Esophagus muscularis mucosa (tissue), 4 donors: ENCODE data around the gene ZNF207. TPM values are rescaled to one million over a fixed set of nuclear protein-coding genes. Genes with fewer than 3 reads are reported as not detected.
A peak's percentile ranks its signal among the peaks of the same experiment; 100 is the strongest.

Experiments
- DNase-seq: peaks from one replicate; pipeline ENCODE4 v3.0.0-alpha.2; 2017; ENCODE audit errors: extremely low spot score
- H3K27ac ChIP-seq, 4 donors: fragments of 200-600 bp; sonication (generic); replicated peaks in 1 of 4; 1 replicate in 3 of 4; 2 replicates in 1 of 4; pipeline ENCODE4 v1.5.1; 2016 to 2019; ENCODE audit warnings: mild to moderate bottlenecking in 1 of 4
- H3K27me3 ChIP-seq, 4 donors: fragments of 200-600 bp; sonication (generic); one replicate each; pipeline versions ENCODE4 v1.5.1 to v1.6.0; 2016 to 2019
- H3K36me3 ChIP-seq, 4 donors: fragments of 200-600 bp; sonication (generic); one replicate each; pipeline ENCODE4 v1.5.1; 2016 to 2019
- H3K4me1 ChIP-seq, 4 donors: fragments of 200-600 bp; sonication (generic); one replicate each; pipeline ENCODE4 v1.5.1; 2016 to 2019
- H3K4me3 ChIP-seq, 4 donors: fragments of 200-600 bp; sonication (generic); 1 replicate in 2 of 4; 2 replicates in 2 of 4; pipeline ENCODE4 v1.5.1; 2016 to 2019; ENCODE audit warnings: mild to moderate bottlenecking in 4 of 4, moderate library complexity in 1 of 4
- H3K9me3 ChIP-seq, 4 donors: fragments of 200-600 bp; sonication (generic); 1 replicate in 3 of 4; 2 replicates in 1 of 4; pipeline ENCODE4 v1.5.1; 2016 to 2019
- CTCF ChIP-seq, 3 experiments: fragments of 200-600 bp in 2 of 3; fragments of 450-650 bp in 1 of 3; sonication (generic) in 2 of 3; IDR thresholded peaks; one replicate each; pipeline ENCODE4 v1.5.1; 2017 to 2019; ENCODE audit warnings: antibody characterized with exemption in 3 of 3, mild to moderate bottlenecking in 2 of 3, moderate library complexity in 1 of 3
- EP300 ChIP-seq: sonication (generic); formaldehyde crosslinking; IDR thresholded peaks from one replicate; pipeline ENCODE4 v1.6.1; 2017; ENCODE audit warnings: antibody characterized with exemption
- POLR2A ChIP-seq: fragments of 450-650 bp; IDR thresholded peaks from one replicate; pipeline ENCODE4 v1.6.1; 2017; ENCODE audit warnings: antibody characterized with exemption, moderate library complexity, mild to moderate bottlenecking, low read depth
- POLR2AphosphoS5 ChIP-seq, 2 donors: sonication (generic); formaldehyde crosslinking; IDR thresholded peaks; one replicate each; pipeline ENCODE4 v1.6.1; 2017; ENCODE audit warnings: antibody characterized with exemption in 2 of 2
- WGBS: methylation state at CpG from one replicate; pipeline ENCODE4 v1.1.5; 2018; 5-methylcytosine and 5-hydroxymethylcytosine counted together
- intact Hi-C: fragments of 100-400 bp; cut with DNase I; formaldehyde crosslinking; loops from one replicate; pipeline ENCODE4 v1.15.1; 2023
- total RNA-seq, 4 donors: library from RNA; depleted of rRNA; stranded (reverse); fragments of >200 nt; gene quantifications; one replicate each; pipeline versions ENCODE4 v1.1.0 to v1.2.1, GENCODE V29; 2016

ZNF207 gene
- total RNA-seq, 4 donors from 2014 or later, result 68.1 to 92.1 (median 86.3) TPM

DNA sequence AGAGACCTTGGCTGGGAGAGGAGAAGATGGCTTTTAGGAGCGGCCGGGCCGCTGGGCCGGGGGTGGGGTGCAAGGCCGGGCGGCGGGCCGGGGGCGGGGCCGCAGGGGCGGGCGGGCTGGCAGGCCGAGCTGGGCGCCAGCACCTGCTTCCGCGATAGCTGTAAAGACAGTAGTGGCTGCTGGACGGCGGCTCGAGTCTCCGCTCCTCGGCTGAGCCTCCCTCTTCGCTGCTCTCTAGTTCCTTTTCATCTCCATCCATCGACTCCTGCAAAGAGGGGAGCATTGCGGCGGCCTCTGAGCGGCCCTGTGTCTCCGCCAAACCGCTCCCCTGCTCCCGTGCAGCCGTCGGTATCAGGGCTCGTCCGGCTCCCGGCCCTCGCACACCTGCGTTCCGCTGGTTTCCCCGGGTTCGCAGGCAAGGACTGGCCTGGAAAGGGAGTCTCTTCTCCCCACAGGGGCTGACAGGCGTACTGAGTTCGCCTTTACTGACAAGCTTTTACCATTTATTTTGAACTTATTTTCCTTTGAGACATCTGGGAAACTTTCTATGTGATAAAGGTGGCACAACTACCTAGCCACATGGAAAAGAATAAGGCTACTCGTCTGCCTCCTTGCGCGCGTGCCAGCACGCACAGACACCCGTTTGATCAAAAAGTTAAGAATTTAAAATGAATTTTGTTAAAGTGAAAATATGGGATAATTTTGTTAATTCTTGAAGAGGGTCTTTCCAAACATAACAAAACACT is 7.9 kb upstream of the ZNF207 start, which contains the start of gene C17orf75:
TSS of gene C17orf75 (minus strand) at position 317 of the 746 bp plus-strand sequence. CDS start at position 283, 34 bp downstream.
- TF ChIP-seq POLR2A, result no peak
- peak; percentile 60 to 78 for TF ChIP-seq POLR2AphosphoS5 (IDR thresholded peaks at IDR 0.05)
- 12% methylated on average over 8 of the region's 47 CpGs for WGBS
- peak; percentile 95 for DNase-seq
- peak within 1 kb of the TSS; percentile 75 to 85 (median 82) for H3K27ac ChIP-seq
- H3K36me3 ChIP-seq, result peaks cover 14 to 29% (median 22%) of the 10 kb centered on the region in 4 donors
- H3K9me3 ChIP-seq, result no peaks in the 10 kb centered on the region
- H3K4me3 ChIP-seq, result peak within 1 kb of the TSS; percentile 72 to 76 (median 72)
- no peaks in the 10 kb centered on the region for H3K27me3 ChIP-seq
- H3K4me1 ChIP-seq, result peaks cover 7 to 21% (median 19%) of the 10 kb centered on the region in 4 donors
- intact Hi-C loops, result no loop called here

DNA sequence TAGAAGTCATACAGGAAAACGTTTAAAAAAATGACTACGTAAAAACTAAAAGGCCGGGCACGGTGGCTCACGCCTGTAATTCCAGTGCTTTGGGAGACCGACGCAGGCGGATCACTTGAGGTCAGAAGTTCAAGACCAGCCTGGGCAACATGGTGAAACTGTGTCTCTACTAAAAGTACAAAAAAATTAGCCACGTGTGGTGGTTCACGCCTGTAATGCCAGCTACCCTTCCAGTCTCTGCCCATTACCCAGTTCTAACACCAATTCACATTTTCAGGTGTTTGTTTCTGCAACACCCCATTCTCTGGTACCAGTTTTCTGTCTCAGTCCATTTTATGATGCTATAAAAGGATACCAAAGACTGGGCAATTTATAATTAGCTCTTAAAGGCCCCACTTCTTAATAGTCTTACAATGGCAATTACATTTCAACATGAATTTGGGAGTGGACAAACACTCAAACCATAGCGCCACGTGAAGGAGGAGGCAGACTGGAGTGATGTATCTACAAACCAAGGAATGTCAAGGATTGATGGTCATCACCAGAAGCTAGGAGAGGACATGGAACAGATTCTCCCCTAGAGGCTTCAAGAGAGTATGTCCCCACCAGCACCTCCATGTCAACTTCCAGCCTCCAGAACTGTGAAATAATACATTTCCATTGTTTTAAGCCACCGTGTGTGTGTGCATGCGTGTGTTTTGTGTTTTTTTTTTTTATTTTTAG is 7.2 kb upstream of the ZNF207 start:
- no peak for TF ChIP-seq CTCF (IDR thresholded peaks at IDR 0.05)
- 75% methylated on average over 14 of the region's 14 CpGs for WGBS
- no peaks in the 10 kb centered on the region for H3K9me3 ChIP-seq

DNA sequence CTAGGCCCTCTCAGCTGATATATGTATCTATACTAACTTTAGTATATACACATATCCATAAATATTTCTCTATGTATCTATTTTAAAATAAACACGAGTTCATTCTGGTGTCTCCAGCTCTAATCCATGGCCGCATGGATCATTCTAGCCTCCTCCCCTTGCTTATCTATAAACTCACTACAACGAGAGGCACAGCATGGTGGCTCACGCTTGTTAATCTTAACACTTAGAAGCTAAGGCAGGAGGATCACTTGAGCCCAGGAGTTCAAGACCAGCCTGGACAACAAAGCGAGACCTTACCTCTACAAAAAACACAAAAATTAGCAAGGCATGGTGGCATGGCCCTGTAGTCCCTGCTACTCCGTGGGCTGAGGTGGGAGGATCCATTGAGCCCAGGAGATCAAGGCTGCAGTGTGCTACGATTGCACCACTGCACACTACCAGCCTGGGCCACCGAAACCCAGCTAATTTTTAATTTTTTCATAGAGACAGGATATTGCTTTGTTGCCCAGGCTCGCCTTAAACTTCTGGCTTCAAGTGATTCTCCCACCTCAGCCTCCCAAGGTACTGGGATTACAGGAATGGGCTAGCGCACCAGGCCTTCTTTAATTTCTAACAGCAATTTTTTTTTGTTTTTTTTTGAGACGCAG is 3.9 kb upstream of the ZNF207 start:
- no peak for DNase-seq
- no peak for TF ChIP-seq POLR2A
- TF ChIP-seq EP300, result no peak
- no peak for TF ChIP-seq POLR2AphosphoS5 (IDR thresholded peaks at IDR 0.05)
- no peak for TF ChIP-seq CTCF (IDR thresholded peaks at IDR 0.05)
- Histone ChIP-seq H3K4me3 (no peak overlapping the region), H3K36me3 (no peaks in the 10 kb centered on the region), H3K9me3 (no peaks in the 10 kb centered on the region), H3K4me1 (peaks cover 11 to 29% (median 27%) of the 10 kb centered on the region in 4 donors), H3K27me3 (no peaks in the 10 kb centered on the region), H3K27ac (no peak overlapping the region)
- 89% methylated on average over 11 of the region's 11 CpGs for WGBS
- intact Hi-C loops, result no loop called here

More for the DNA sequence above, 7.2 kb upstream of the ZNF207 start:
- no peak for DNase-seq
- H3K27me3 ChIP-seq, result no peaks in the 10 kb centered on the region
- peaks cover 7 to 21% (median 19%) of the 10 kb centered on the region in 4 donors for H3K4me1 ChIP-seq
- peaks cover 9 to 21% (median 14%) of the 10 kb centered on the region in 4 donors for H3K36me3 ChIP-seq
- H3K4me3 ChIP-seq, result peak overlapping the region; percentile 72 to 76 (median 72)
- H3K27ac ChIP-seq, result peak overlapping the region; percentile 75 to 85 (median 82)
- intact Hi-C loops, result no loop called here

- Histone ChIP-seq H3K27me3 (no peaks in the 10 kb centered on the region), H3K4me1 (peaks cover 27 to 36% (median 33%) of the 10 kb centered on the region in 4 donors), H3K9me3 (no peaks in the 10 kb centered on the region), H3K36me3 (peaks cover 0 to 17% (median 8%) of the 10 kb centered on the region in 4 donors), H3K27ac (no peak overlapping the region), H3K4me3 (no peak overlapping the region)
- TF ChIP-seq POLR2AphosphoS5 (IDR thresholded peaks at IDR 0.05), result no peak
- WGBS, result 87% methylated on average over 2 of the region's 2 CpGs
- intact Hi-C loops, result no loop called here
- no peak for DNase-seq
Observed at GRCh38 chr17:32348483-32348800, 1.5 kb upstream of the ZNF207 start.

DNA sequence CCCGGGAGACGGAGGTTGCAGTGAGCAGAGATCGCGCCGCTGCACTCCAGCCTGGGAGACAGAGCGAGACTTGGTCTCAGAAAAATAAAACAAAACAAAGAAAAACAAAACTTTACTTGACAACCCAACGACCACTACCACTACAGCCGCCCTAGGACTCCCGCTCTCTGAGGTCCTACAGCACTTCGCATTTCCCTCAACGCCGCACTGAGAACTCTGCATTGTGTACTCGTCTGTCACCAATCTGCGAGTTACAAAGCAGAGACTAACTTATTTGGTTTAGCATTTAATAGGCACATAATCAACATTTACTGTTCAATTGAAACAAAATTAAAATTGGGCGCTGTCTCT is 479 bp upstream of the ZNF207 start:
- Histone ChIP-seq H3K4me1 (peaks cover 37 to 45% (median 43%) of the 10 kb centered on the region in 4 donors), H3K27ac (peak overlapping the region; percentile 89 to 99 (median 96)), H3K36me3 (peaks cover 0 to 28% (median 16%) of the 10 kb centered on the region in 4 donors), H3K27me3 (no peaks in the 10 kb centered on the region), H3K4me3 (peak overlapping the region; percentile 63 to 94 (median 88)), H3K9me3 (no peaks in the 10 kb centered on the region)
- DNase-seq, result no peak
- TF ChIP-seq POLR2AphosphoS5 (IDR thresholded peaks at IDR 0.05), result no peak
- TF ChIP-seq POLR2A, result no peak
- TF ChIP-seq EP300, result no peak
- no peak for TF ChIP-seq CTCF (IDR thresholded peaks at IDR 0.05)
- intact Hi-C loops, result no loop called here
- WGBS, result 19% methylated on average over 15 of the region's 15 CpGs
